ENCODE results near the gene FXYD5.

DNA sequence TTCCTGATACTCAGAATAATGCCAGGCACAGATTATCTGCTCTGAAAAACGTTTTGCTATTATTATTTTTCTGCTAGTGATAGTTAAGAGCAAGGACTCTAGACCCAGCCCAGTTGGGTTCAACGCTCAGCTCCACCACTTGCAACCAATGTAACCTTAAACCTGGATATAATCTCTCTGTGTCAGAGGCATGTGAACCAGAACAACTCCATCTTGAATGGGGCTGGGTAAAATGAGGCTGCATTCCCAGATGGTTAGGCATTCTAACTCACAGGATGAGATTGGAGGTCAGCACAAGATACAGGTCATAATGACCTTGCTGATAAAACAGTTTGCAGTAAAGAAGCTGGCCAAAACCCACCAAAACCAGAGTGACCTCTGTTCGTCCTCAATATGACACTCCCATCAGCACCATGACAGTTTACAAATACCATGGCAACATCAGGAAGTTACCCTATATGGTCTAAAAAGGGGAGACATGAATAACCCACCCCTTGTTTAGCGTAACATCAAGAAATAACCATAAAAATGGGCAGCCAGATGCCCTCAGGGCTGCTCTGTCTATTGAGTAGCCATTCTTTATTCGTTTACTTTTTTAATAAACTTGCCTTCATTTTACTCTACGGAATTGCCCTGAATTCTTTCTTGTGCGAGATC lies 60.4 kb downstream of the FXYD5 start:
- TF ChIP-seq, protein P1, sequence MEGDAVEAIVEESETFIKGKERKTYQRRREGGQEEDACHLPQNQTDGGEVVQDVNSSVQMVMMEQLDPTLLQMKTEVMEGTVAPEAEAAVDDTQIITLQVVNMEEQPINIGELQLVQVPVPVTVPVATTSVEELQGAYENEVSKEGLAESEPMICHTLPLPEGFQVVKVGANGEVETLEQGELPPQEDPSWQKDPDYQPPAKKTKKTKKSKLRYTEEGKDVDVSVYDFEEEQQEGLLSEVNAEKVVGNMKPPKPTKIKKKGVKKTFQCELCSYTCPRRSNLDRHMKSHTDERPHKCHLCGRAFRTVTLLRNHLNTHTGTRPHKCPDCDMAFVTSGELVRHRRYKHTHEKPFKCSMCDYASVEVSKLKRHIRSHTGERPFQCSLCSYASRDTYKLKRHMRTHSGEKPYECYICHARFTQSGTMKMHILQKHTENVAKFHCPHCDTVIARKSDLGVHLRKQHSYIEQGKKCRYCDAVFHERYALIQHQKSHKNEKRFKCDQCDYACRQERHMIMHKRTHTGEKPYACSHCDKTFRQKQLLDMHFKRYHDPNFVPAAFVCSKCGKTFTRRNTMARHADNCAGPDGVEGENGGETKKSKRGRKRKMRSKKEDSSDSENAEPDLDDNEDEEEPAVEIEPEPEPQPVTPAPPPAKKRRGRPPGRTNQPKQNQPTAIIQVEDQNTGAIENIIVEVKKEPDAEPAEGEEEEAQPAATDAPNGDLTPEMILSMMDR (IDR thresholded peaks at IDR 0.05): no peak
- TF ChIP-seq POLR2AphosphoS5 (IDR thresholded peaks at IDR 0.05; ENCODE audit: insufficient read depth in 1 of 2, low read depth in 1 of 2) (no peak), POLR2A (IDR thresholded peaks at IDR 0.05) (no peak)
